ENCODE data around the gene GMDS.

Gene GMDS

DNA sequence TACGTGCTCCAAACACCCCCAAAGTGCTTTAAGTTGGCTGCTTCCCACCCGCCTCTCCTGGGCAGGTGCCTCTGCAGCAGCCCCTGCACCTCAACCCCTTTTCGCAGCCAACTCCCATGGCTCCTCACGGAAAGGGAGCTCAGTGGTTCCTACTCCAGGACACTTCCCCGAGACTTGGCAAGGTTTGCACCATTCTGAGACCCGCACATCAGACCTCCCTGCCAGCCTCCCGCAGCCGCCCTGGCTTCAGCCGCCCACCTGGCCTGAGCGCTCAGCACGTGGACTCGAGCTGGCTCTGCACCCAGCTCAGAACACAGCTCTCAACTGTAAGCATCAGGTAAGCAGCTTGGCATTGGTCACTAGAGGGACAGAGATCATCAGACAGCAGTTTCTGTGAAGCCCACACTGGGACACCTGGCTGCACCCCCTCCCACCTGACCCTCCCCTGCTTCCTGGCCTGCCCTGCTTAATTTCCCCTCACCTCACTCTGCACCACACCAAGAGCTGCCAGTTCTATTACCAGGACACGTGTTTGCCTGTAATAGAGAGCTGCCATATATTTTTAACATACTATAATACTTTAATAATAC is 28.5 kb downstream of the GMDS start:
- no peak overlapping the region for H3K14ac ChIP-seq (ENCODE audit: low read length in 2 of 2)
- no peak overlapping the region for H2AFZ ChIP-seq (ENCODE audit: low read depth, low read length)
- peaks cover 0 to 4% of the 10 kb centered on the region in 2 experiments for H3K36me3 ChIP-seq (ENCODE audit: control insufficient read depth in 1 of 2, insufficient read depth in 2 of 2, low read depth in 1 of 2, low read length in 2 of 2)
- H3K4me2 ChIP-seq (ENCODE audit: low read length, poor library complexity, severe bottlenecking), result no peak overlapping the region
- H2BK15ac ChIP-seq (ENCODE audit: low read depth, poor library complexity, severe bottlenecking), result no peak overlapping the region
- no peaks in the 10 kb centered on the region for H3K9me3 ChIP-seq (ENCODE audit: control insufficient read depth, low read length)
- no peak overlapping the region for H2BK120ac ChIP-seq (ENCODE audit: low read depth, low read length)
- H3K9ac ChIP-seq (ENCODE audit: low read length), result no peak overlapping the region
- H3K4me3 ChIP-seq (ENCODE audit: insufficient read depth in 1 of 2, low read depth in 1 of 2, low read length in 2 of 2), result no peak overlapping the region
- H3K4ac ChIP-seq (ENCODE audit: low read depth in 1 of 2, low read length in 2 of 2), result no peak overlapping the region
- H4K8ac ChIP-seq (ENCODE audit: low read length), result no peak overlapping the region
- no peaks in the 10 kb centered on the region for H3K27me3 ChIP-seq (ENCODE audit: control insufficient read depth in 1 of 2, insufficient read depth in 1 of 2, low read length in 2 of 2)
- H2BK12ac ChIP-seq (ENCODE audit: low read length in 2 of 2), result no peak overlapping the region
- 82% methylated on average over 12 of the region's 13 CpGs for WGBS
- no peak overlapping the region for H2AK5ac ChIP-seq (ENCODE audit: low read length, severe bottlenecking)
- no peak overlapping the region for H3K18ac ChIP-seq (ENCODE audit: low read depth in 1 of 2, low read length in 2 of 2)
- no peak overlapping the region for H4K91ac ChIP-seq (ENCODE audit: low read length)
- H2BK5ac ChIP-seq (ENCODE audit: low read depth, low read length, poor library complexity, severe bottlenecking), result no peak overlapping the region
- no peak overlapping the region for H3K27ac ChIP-seq (ENCODE audit: low read length, poor library complexity, severe bottlenecking)
- peaks cover 27% of the 10 kb centered on the region for H3K79me1 ChIP-seq (replicated peaks; ENCODE audit: low read length, poor library complexity, severe bottlenecking)
- H3K23ac ChIP-seq (ENCODE audit: low read length in 2 of 2), result no peak overlapping the region
- H3K4me1 ChIP-seq (ENCODE audit: control insufficient read depth, insufficient read depth, low read depth, low read length), result peaks cover 5% of the 10 kb centered on the region
- no peak for DNase-seq

DNA sequence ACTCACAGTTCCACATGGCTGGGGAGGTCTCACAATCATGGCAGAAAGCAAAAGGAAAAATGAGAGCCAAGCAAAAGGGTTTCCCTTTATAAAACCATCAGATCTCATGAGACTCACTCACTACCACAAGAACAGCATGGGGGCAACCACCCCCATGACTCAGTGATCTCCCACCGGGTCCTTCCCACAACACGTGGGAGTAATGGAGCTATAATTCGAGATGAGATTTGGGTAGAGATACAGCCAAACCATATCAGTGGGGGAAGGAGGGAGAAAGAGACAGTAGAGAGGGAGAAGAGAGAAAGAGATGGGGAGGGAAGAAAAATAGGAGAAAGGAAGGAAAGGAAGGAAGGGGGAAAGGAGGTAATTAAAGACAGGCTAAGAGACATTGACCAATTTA is 30.1 kb downstream of the GMDS start:
- Histone ChIP-seq H3K27me3 (ENCODE audit: control insufficient read depth in 1 of 2, insufficient read depth in 1 of 2, low read length in 2 of 2) (no peaks in the 10 kb centered on the region), H4K91ac (ENCODE audit: low read length) (no peak overlapping the region), H3K23ac (ENCODE audit: low read length in 2 of 2) (no peak overlapping the region), H3K4ac (ENCODE audit: low read depth in 1 of 2, low read length in 2 of 2) (no peak overlapping the region), H2BK5ac (ENCODE audit: low read depth, low read length, poor library complexity, severe bottlenecking) (no peak overlapping the region), H3K9me3 (ENCODE audit: control insufficient read depth, low read length) (no peaks in the 10 kb centered on the region), H2BK12ac (ENCODE audit: low read length in 2 of 2) (no peak overlapping the region), H3K36me3 (ENCODE audit: control insufficient read depth in 1 of 2, insufficient read depth in 2 of 2, low read depth in 1 of 2, low read length in 2 of 2) (peaks cover 0 to 4% of the 10 kb centered on the region in 2 experiments), H3K4me3 (ENCODE audit: insufficient read depth in 1 of 2, low read depth in 1 of 2, low read length in 2 of 2) (no peak overlapping the region), H3K4me2 (ENCODE audit: low read length, poor library complexity, severe bottlenecking) (no peak overlapping the region), H3K79me1 (replicated peaks; ENCODE audit: low read length, poor library complexity, severe bottlenecking) (peaks cover 29% of the 10 kb centered on the region), H3K27ac (ENCODE audit: low read length, poor library complexity, severe bottlenecking) (no peak overlapping the region), H4K8ac (ENCODE audit: low read length) (no peak overlapping the region), H2BK15ac (ENCODE audit: low read depth, poor library complexity, severe bottlenecking) (no peak overlapping the region), H2AFZ (ENCODE audit: low read depth, low read length) (no peak overlapping the region), H3K18ac (ENCODE audit: low read depth in 1 of 2, low read length in 2 of 2) (no peak overlapping the region), H2AK5ac (ENCODE audit: low read length, severe bottlenecking) (no peak overlapping the region), H3K4me1 (ENCODE audit: control insufficient read depth, insufficient read depth, low read depth, low read length) (peaks cover 5% of the 10 kb centered on the region), H2BK120ac (ENCODE audit: low read depth, low read length) (no peak overlapping the region), H3K9ac (ENCODE audit: low read length) (no peak overlapping the region), H3K14ac (ENCODE audit: low read length in 2 of 2) (no peak overlapping the region)
- no peak for DNase-seq
- WGBS, result 72% methylated on average over 3 of the region's 3 CpGs

DNA sequence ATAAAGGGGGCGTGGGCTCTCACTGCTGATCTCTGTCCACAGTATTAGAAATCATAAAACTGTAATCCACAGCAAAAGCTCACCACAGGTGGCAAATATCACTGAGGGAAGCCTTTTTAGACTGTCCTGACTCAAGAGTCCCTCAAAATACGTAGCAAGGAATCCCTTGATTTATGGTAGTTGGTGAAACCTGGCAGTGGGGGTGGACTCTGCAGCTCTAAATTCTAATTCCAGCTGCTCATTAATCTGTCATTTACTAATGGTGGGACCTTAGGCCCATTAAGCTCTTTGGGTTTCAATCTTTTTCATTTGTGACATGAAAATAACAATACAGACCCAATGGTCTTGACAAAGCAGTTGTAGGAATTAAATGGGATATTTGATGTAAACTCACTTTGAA is 32.3 kb downstream of the GMDS start:
- Histone ChIP-seq H3K27me3 (ENCODE audit: control insufficient read depth in 1 of 2, insufficient read depth in 1 of 2, low read length in 2 of 2) (no peaks in the 10 kb centered on the region), H3K4me2 (ENCODE audit: low read length, poor library complexity, severe bottlenecking) (no peak overlapping the region)

DNA sequence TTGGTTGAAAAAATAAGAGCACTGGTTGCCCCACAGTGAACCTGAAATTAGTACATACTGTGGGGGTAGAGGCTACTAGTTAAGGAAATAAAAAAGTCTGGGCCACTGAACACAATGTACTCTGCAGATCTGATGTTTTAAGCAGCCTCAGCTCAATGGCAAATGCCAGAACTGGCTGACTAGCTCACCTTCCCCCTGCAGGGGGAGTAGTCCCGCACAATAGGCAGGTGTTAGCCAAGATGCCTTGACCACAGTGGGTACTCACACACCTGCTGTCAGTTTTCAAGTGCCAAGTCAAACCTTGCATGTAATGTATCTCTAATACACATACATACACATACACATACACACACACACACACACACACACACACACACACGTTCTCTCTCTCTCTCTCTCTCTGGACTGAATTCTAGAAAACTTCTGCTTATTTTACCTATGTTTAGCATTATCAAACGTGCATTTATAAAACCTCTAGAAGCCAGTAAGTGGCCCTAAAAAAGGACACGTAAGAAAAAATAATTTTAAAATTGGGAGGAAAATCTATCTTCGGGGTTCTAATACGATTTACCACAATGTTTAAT is 36.1 kb downstream of the GMDS start:
- no peak overlapping the region for H2AFZ ChIP-seq (ENCODE audit: low read depth, low read length)
- H2BK120ac ChIP-seq (ENCODE audit: low read depth, low read length), result no peak overlapping the region
- H3K36me3 ChIP-seq (ENCODE audit: control insufficient read depth in 1 of 2, insufficient read depth in 2 of 2, low read depth in 1 of 2, low read length in 2 of 2), result no peaks in the 10 kb centered on the region
- H3K4me2 ChIP-seq (ENCODE audit: low read length, poor library complexity, severe bottlenecking), result no peak overlapping the region
- H3K4me1 ChIP-seq (ENCODE audit: control insufficient read depth, insufficient read depth, low read depth, low read length), result no peaks in the 10 kb centered on the region
- no peak overlapping the region for H3K27ac ChIP-seq (ENCODE audit: low read length, poor library complexity, severe bottlenecking)
- WGBS, result 49% methylated on average over 5 of the region's 6 CpGs
- H4K91ac ChIP-seq (ENCODE audit: low read length), result no peak overlapping the region
- H3K23ac ChIP-seq (ENCODE audit: low read length in 2 of 2), result no peak overlapping the region
- peak; percentile 15 for DNase-seq
- no peak overlapping the region for H3K14ac ChIP-seq (ENCODE audit: low read length in 2 of 2)
- no peaks in the 10 kb centered on the region for H3K9me3 ChIP-seq (ENCODE audit: control insufficient read depth, low read length)
- no peak overlapping the region for H3K4ac ChIP-seq (ENCODE audit: low read depth in 1 of 2, low read length in 2 of 2)
- no peak overlapping the region for H2BK5ac ChIP-seq (ENCODE audit: low read depth, low read length, poor library complexity, severe bottlenecking)
- H3K9ac ChIP-seq (ENCODE audit: low read length), result no peak overlapping the region
- H2BK12ac ChIP-seq (ENCODE audit: low read length in 2 of 2), result no peak overlapping the region
- H2AK5ac ChIP-seq (ENCODE audit: low read length, severe bottlenecking), result no peak overlapping the region
- no peaks in the 10 kb centered on the region for H3K27me3 ChIP-seq (ENCODE audit: control insufficient read depth in 1 of 2, insufficient read depth in 1 of 2, low read length in 2 of 2)
- no peak overlapping the region for H2BK15ac ChIP-seq (ENCODE audit: low read depth, poor library complexity, severe bottlenecking)
- H3K79me1 ChIP-seq (replicated peaks; ENCODE audit: low read length, poor library complexity, severe bottlenecking), result peaks cover 27% of the 10 kb centered on the region
- H3K4me3 ChIP-seq (ENCODE audit: insufficient read depth in 1 of 2, low read depth in 1 of 2, low read length in 2 of 2), result no peak overlapping the region
- H3K18ac ChIP-seq (ENCODE audit: low read depth in 1 of 2, low read length in 2 of 2), result no peak overlapping the region
- H4K8ac ChIP-seq (ENCODE audit: low read length), result no peak overlapping the region

More for the DNA sequence above, 32.3 kb downstream of the GMDS start:
- no peak overlapping the region for H3K14ac ChIP-seq (ENCODE audit: low read length in 2 of 2)
- no peak overlapping the region for H3K18ac ChIP-seq (ENCODE audit: low read depth in 1 of 2, low read length in 2 of 2)
- H3K27ac ChIP-seq (ENCODE audit: low read length, poor library complexity, severe bottlenecking), result no peak overlapping the region
- H2AFZ ChIP-seq (ENCODE audit: low read depth, low read length), result no peak overlapping the region
- H3K4ac ChIP-seq (ENCODE audit: low read depth in 1 of 2, low read length in 2 of 2), result no peak overlapping the region
- no peak overlapping the region for H2BK120ac ChIP-seq (ENCODE audit: low read depth, low read length)
- H3K36me3 ChIP-seq (ENCODE audit: control insufficient read depth in 1 of 2, insufficient read depth in 2 of 2, low read depth in 1 of 2, low read length in 2 of 2), result peaks cover 0 to 4% of the 10 kb centered on the region in 2 experiments
- H4K91ac ChIP-seq (ENCODE audit: low read length), result no peak overlapping the region
- no peak overlapping the region for H3K4me3 ChIP-seq (ENCODE audit: insufficient read depth in 1 of 2, low read depth in 1 of 2, low read length in 2 of 2)
- peaks cover 5% of the 10 kb centered on the region for H3K4me1 ChIP-seq (ENCODE audit: control insufficient read depth, insufficient read depth, low read depth, low read length)
- H2BK5ac ChIP-seq (ENCODE audit: low read depth, low read length, poor library complexity, severe bottlenecking), result no peak overlapping the region
- no peak overlapping the region for H2BK12ac ChIP-seq (ENCODE audit: low read length in 2 of 2)
- DNase-seq, result no peak
- no peaks in the 10 kb centered on the region for H3K9me3 ChIP-seq (ENCODE audit: control insufficient read depth, low read length)
- no peak overlapping the region for H4K8ac ChIP-seq (ENCODE audit: low read length)
- H3K23ac ChIP-seq (ENCODE audit: low read length in 2 of 2), result no peak overlapping the region
- no peak overlapping the region for H2AK5ac ChIP-seq (ENCODE audit: low read length, severe bottlenecking)
- peaks cover 24% of the 10 kb centered on the region for H3K79me1 ChIP-seq (replicated peaks; ENCODE audit: low read length, poor library complexity, severe bottlenecking)
- H3K9ac ChIP-seq (ENCODE audit: low read length), result no peak overlapping the region
- no peak overlapping the region for H2BK15ac ChIP-seq (ENCODE audit: low read depth, poor library complexity, severe bottlenecking)
- 50% methylated on average over 1 of the region's 2 CpGs for WGBS

Data from mesenchymal stem cell (in vitro differentiated cells and primary cell).